SK-N-SH (cell line): ENCODE measurements around the gene OR1K1.

ENCODE experiments used
- EP300 ChIP-seq, 2 experiments: IDR thresholded peaks; 2 replicates each; pipeline versions ENCODE4 v1.4.0 to v1.6.1; 2012; ENCODE audit warnings: borderline replicate concordance in 1 of 2, low read depth in 1 of 2, low read length in 1 of 2
- EZH2phosphoT487 ChIP-seq: fragments of 200-600 bp; sonication (generic); IDR thresholded peaks from 2 replicates; pipeline ENCODE4 v1.6.1; 2017; ENCODE audit warnings: low read depth, mixed run types, mild to moderate bottlenecking, antibody characterized with exemption, moderate library complexity, borderline replicate concordance
- MEF2A ChIP-seq: IDR thresholded peaks from 2 replicates; pipeline ENCODE4 v1.4.0; 2012; ENCODE audit warnings: low read depth, borderline replicate concordance
- NRF1 ChIP-seq: IDR thresholded peaks from 2 replicates; pipeline ENCODE4 v1.6.1; 2012; ENCODE audit warnings: low read depth, mild to moderate bottlenecking, low read length
- RCOR1 ChIP-seq: fragments of 150-350 bp; IDR thresholded peaks from 2 replicates; pipeline ENCODE4 v1.6.1; 2017; ENCODE audit warnings: antibody characterized with exemption, low read length
- SIN3A ChIP-seq: IDR thresholded peaks from 2 replicates; pipeline ENCODE4 v1.6.1; 2012; ENCODE audit warnings: low read depth, mild to moderate bottlenecking, low read length, moderate library complexity, borderline replicate concordance
- TAF1 ChIP-seq: IDR thresholded peaks from 2 replicates; pipeline ENCODE4 v1.6.1; 2012; ENCODE audit warnings: low read depth, mild to moderate bottlenecking, low read length, moderate library complexity, borderline replicate concordance
- TCF12 ChIP-seq: IDR thresholded peaks from 2 replicates; pipeline ENCODE4 v1.4.0; 2012
- YY1 ChIP-seq: IDR thresholded peaks from 2 replicates; pipeline ENCODE4 v1.4.0; 2012; ENCODE audit warnings: low read depth, mild to moderate bottlenecking
- TF ChIP-seq, protein P1 (sequence below): IDR thresholded peaks from 2 replicates; pipeline ENCODE4 v1.4.0; 2012; ENCODE audit warnings: low read depth
- TF ChIP-seq, protein P2 (sequence below): fragments of 150-350 bp; IDR thresholded peaks from 2 replicates; pipeline ENCODE4 v1.6.1; 2017; ENCODE audit warnings: antibody characterized with exemption, low read length, low read depth, borderline replicate concordance
- TF ChIP-seq, protein P3 (sequence below): IDR thresholded peaks from 2 replicates; pipeline ENCODE4 v1.6.1; 2012; ENCODE audit warnings: mild to moderate bottlenecking, low read depth, low read length, moderate library complexity
- TF ChIP-seq, protein P4 (sequence below): IDR thresholded peaks from 2 replicates; pipeline ENCODE4 v1.4.0; 2012; ENCODE audit warnings: low read depth, borderline replicate concordance
- TF ChIP-seq, protein P5 (sequence below): fragments of 200-600 bp; sonication (generic); IDR thresholded peaks from 2 replicates; pipeline ENCODE4 v1.6.1; 2017; ENCODE audit warnings: antibody characterized with exemption, mild to moderate bottlenecking, moderate library complexity

DNA sequence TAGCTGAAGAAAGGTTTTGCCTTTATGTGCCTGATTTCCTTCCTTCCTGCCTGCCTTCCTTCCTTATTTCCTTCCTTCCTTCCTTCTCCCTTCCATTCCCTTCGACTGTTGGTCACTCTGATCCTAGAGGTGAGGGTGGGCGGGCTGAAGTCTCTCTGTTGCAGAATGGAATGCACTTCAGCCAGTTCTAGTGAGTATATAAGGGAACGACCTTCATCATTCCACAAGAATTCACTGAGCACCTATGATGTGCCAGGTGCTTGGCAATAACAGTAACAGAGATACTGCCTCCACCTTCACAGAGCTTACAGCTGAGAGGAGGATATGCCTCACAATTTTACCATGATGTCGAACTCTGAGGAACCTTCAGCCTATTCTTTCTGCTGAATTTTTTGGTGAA lies 19.9 kb upstream of the OR1K1 start:
- TF ChIP-seq RCOR1 (no peak), YY1 (no peak), TCF12 (no peak), SIN3A (no peak), MEF2A (no peak), TAF1 (no peak), EP300 (IDR thresholded peaks at IDR 0.05; ENCODE audit: borderline replicate concordance in 1 of 2, low read depth in 1 of 2, low read length in 1 of 2) (no peak), NRF1 (no peak), EZH2phosphoT487 (no peak)
- TF ChIP-seq, protein P1, sequence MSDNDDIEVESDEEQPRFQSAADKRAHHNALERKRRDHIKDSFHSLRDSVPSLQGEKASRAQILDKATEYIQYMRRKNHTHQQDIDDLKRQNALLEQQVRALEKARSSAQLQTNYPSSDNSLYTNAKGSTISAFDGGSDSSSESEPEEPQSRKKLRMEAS = no peak
- TF ChIP-seq, protein P2, sequence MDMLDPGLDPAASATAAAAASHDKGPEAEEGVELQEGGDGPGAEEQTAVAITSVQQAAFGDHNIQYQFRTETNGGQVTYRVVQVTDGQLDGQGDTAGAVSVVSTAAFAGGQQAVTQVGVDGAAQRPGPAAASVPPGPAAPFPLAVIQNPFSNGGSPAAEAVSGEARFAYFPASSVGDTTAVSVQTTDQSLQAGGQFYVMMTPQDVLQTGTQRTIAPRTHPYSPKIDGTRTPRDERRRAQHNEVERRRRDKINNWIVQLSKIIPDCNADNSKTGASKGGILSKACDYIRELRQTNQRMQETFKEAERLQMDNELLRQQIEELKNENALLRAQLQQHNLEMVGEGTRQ = no peak
- TF ChIP-seq, protein P3, sequence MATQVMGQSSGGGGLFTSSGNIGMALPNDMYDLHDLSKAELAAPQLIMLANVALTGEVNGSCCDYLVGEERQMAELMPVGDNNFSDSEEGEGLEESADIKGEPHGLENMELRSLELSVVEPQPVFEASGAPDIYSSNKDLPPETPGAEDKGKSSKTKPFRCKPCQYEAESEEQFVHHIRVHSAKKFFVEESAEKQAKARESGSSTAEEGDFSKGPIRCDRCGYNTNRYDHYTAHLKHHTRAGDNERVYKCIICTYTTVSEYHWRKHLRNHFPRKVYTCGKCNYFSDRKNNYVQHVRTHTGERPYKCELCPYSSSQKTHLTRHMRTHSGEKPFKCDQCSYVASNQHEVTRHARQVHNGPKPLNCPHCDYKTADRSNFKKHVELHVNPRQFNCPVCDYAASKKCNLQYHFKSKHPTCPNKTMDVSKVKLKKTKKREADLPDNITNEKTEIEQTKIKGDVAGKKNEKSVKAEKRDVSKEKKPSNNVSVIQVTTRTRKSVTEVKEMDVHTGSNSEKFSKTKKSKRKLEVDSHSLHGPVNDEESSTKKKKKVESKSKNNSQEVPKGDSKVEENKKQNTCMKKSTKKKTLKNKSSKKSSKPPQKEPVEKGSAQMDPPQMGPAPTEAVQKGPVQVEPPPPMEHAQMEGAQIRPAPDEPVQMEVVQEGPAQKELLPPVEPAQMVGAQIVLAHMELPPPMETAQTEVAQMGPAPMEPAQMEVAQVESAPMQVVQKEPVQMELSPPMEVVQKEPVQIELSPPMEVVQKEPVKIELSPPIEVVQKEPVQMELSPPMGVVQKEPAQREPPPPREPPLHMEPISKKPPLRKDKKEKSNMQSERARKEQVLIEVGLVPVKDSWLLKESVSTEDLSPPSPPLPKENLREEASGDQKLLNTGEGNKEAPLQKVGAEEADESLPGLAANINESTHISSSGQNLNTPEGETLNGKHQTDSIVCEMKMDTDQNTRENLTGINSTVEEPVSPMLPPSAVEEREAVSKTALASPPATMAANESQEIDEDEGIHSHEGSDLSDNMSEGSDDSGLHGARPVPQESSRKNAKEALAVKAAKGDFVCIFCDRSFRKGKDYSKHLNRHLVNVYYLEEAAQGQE = no peak
- TF ChIP-seq, protein P4, sequence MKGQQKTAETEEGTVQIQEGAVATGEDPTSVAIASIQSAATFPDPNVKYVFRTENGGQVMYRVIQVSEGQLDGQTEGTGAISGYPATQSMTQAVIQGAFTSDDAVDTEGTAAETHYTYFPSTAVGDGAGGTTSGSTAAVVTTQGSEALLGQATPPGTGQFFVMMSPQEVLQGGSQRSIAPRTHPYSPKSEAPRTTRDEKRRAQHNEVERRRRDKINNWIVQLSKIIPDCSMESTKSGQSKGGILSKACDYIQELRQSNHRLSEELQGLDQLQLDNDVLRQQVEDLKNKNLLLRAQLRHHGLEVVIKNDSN = no peak
- TF ChIP-seq, protein P5, sequence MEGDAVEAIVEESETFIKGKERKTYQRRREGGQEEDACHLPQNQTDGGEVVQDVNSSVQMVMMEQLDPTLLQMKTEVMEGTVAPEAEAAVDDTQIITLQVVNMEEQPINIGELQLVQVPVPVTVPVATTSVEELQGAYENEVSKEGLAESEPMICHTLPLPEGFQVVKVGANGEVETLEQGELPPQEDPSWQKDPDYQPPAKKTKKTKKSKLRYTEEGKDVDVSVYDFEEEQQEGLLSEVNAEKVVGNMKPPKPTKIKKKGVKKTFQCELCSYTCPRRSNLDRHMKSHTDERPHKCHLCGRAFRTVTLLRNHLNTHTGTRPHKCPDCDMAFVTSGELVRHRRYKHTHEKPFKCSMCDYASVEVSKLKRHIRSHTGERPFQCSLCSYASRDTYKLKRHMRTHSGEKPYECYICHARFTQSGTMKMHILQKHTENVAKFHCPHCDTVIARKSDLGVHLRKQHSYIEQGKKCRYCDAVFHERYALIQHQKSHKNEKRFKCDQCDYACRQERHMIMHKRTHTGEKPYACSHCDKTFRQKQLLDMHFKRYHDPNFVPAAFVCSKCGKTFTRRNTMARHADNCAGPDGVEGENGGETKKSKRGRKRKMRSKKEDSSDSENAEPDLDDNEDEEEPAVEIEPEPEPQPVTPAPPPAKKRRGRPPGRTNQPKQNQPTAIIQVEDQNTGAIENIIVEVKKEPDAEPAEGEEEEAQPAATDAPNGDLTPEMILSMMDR = no peak
